A673 (cell line): ENCODE data around the gene COL4A6. TPM values are rescaled to one million over a fixed set of nuclear protein-coding genes. Genes with fewer than 3 reads are reported as not detected.
"Not testable (repeated sequence)": the region's sequence is repeated elsewhere in the genome, so short reads cannot be mapped to it uniquely, and the experiment has no call there.

Experiments used
- Bru-seq: library from RNA; stranded (reverse); fragments of 400-500 nt; gene quantifications from one replicate; lab custom pipeline; 2021; lab: Mats Ljungman, UMichigan
- BruChase-seq, 2 experiments: library from RNA; stranded (reverse); fragments of 400-500 nt; gene quantifications; one replicate each; lab custom pipeline; 2021; lab: Mats Ljungman, UMichigan
- BruUV-seq: library from RNA; stranded (reverse); fragments of 400-500 nt; replicated peaks from 2 replicates; lab custom pipeline; 2021; lab: Mats Ljungman, UMichigan
- CTCF ChIA-PET: fragments of 300-600 bp; sonication (Branson Sonifier 250); formaldehyde crosslinking; loops from one replicate; lab custom pipeline; 2022; ENCODE audit warnings: antibody characterized with exemption; lab: Charles Lee
- POLR2A ChIA-PET: fragments of 300-600 bp; sonication (Branson Sonifier 250); formaldehyde crosslinking; loops from one replicate; lab custom pipeline; 2022; ENCODE audit warnings: antibody characterized with exemption; ENCODE audit not compliant: low non-redundant PET; lab: Charles Lee
- DNase-seq: peaks from one replicate; pipeline ENCODE4 v3.0.0-alpha.2; 2015; ENCODE audit warnings: low spot score
- H3K27ac ChIP-seq: fragments of 200-600 bp; sonication (generic); 2 replicates; pipeline ENCODE4 v1.5.1; 2016; ENCODE audit warnings: mixed run types, low read depth, mild to moderate bottlenecking, mixed read lengths, antibody characterized with exemption, low read length; ENCODE audit not compliant: poor library complexity, severe bottlenecking
- H3K27me3 ChIP-seq: fragments of 200-600 bp; sonication (generic); replicated peaks from 2 replicates; pipeline ENCODE4 v1.6.1; 2017; ENCODE audit warnings: mixed run types, low read depth, mild to moderate bottlenecking, mixed read lengths, antibody characterized with exemption, low read length; ENCODE audit not compliant: insufficient read depth, poor library complexity
- H3K36me3 ChIP-seq: fragments of 200-600 bp; sonication (generic); 2 replicates; pipeline ENCODE4 v1.6.1; 2016; ENCODE audit warnings: mixed run types, mild to moderate bottlenecking, mixed read lengths, antibody characterized with exemption, low read length; ENCODE audit not compliant: insufficient read depth, poor library complexity, severe bottlenecking
- H3K4me1 ChIP-seq: fragments of 200-600 bp; sonication (generic); 2 replicates; pipeline ENCODE4 v1.6.1; 2017; ENCODE audit warnings: mixed run types, mild to moderate bottlenecking, mixed read lengths, antibody characterized with exemption, low read length; ENCODE audit not compliant: insufficient read depth, poor library complexity, severe bottlenecking
- H3K4me3 ChIP-seq: fragments of 200-600 bp; sonication (generic); 2 replicates; pipeline ENCODE4 v1.5.1; 2016; ENCODE audit warnings: low read depth, mixed run types, mild to moderate bottlenecking, mixed read lengths, low read length; ENCODE audit not compliant: poor library complexity, severe bottlenecking
- H3K9me3 ChIP-seq: fragments of 200-600 bp; sonication (generic); 2 replicates; pipeline ENCODE4 v1.6.1; 2016; ENCODE audit warnings: mixed run types, low read depth, mild to moderate bottlenecking, mixed read lengths, antibody characterized with exemption, low read length; ENCODE audit not compliant: poor library complexity, severe bottlenecking
- CTCF ChIP-seq: fragments of 300-800, 200-600 bp; sonication (generic); conservative IDR thresholded peaks from 2 replicates; pipeline ENCODE4 v1.5.1; 2017; ENCODE audit warnings: low read depth, mild to moderate bottlenecking, antibody characterized with exemption, low read length, moderate library complexity, mixed read lengths
- EZH2 ChIP-seq: fragments of 200-600 bp; sonication (generic); IDR thresholded peaks from 2 replicates; pipeline ENCODE4 v1.6.1; 2017; ENCODE audit warnings: borderline replicate concordance, low read depth, mild to moderate bottlenecking, mixed read lengths, antibody characterized with exemption, low read length; ENCODE audit not compliant: poor library complexity, severe bottlenecking
- intact Hi-C: fragments of 100-400 bp; cut with micrococcal nuclease; formaldehyde crosslinking; loops from one replicate; pipeline ENCODE4 v1.10.0; 2022; ENCODE audit not compliant: unreplicated experiment
- long read RNA-seq: library from polyadenylated mRNA; stranded (forward); transcript quantifications from one replicate; pipeline ENCODE4 v2.0.0, GENCODE V29; 2022
- total RNA-seq: library from RNA; stranded (reverse); gene quantifications from 2 replicates; pipeline ENCODE4 v1.2.3, GENCODE V29; 2021

The COL4A6 gene
- total RNA-seq (not detected in 2 replicates), Bru-seq, nascent RNA (percentile 1 among the genes with signal in this experiment), BruChase-seq, experiment 1, labeled RNA remaining after a 2-hour chase (percentile 3 among the genes with signal in this experiment), BruChase-seq, experiment 2, labeled RNA remaining after a 6-hour chase (percentile 1 among the genes with signal in this experiment)
- long read RNA-seq = 0 reads

- TF ChIP-seq EZH2 (no peak), CTCF (no peak)
- no peak for DNase-seq
- Histone ChIP-seq H3K4me1 (no peaks in the 10 kb centered on the region), H3K4me3 (no peak within 1 kb of the TSS), H3K27me3 (peaks cover 59% of the 10 kb centered on the region), H3K9me3 (no peaks in the 10 kb centered on the region), H3K27ac (no peak within 1 kb of the TSS), H3K36me3 (no peaks in the 10 kb centered on the region)
- intact Hi-C loops = no loop called here
- POLR2A ChIA-PET = no interaction called here
- CTCF ChIA-PET = no interaction called here
- no TSS peak for BruUV-seq
Observed at GRCh38 chrX:108438110-108438623, at the start of gene COL4A6. Gene COL4A6, minus strand, starts transcription at chrX:108438422. Its CDS starts 226 bp downstream, at chrX:108438196.

GRCh38 chrX:108485960-108486359 lies 47.7 kb upstream of the COL4A6 start:
- DNase-seq = no peak
- Histone ChIP-seq H3K4me3 (no peak overlapping the region), H3K27ac (no peak overlapping the region), H3K36me3 (no peaks in the 10 kb centered on the region), H3K9me3 (no peaks in the 10 kb centered on the region), H3K4me1 (no peaks in the 10 kb centered on the region), H3K27me3 (no peaks in the 10 kb centered on the region)
- BruUV-seq = no TSS peak
- ChIA-PET POLR2A (no interaction called here), CTCF (no interaction called here)
- TF ChIP-seq EZH2 = no peak
- no peak for TF ChIP-seq CTCF
- intact Hi-C loops = no loop called here

DNA sequence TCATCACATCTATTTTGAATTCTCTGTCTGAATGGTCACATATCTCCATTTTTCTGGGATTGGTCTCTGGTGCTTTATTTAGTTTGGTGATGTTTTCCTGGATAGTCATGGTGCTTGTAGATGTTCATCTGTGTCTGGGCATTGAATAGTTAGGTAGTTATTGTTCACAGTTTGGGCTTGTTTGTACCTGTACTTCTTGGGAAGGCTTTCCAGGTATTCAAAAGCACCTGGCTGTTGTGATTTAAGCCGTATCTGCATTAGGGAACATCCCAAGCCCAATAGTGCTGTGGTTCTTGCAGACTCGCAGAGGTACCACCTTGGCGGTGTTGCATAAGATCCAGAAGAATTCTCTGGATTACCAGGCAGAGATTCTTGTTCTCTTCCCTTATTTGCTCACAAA lies 46.0 kb upstream of the COL4A6 start:
- Histone ChIP-seq H3K9me3 (no peaks in the 10 kb centered on the region), H3K4me1 (no peaks in the 10 kb centered on the region), H3K27me3 (no peaks in the 10 kb centered on the region), H3K36me3 (no peaks in the 10 kb centered on the region), H3K4me3 (no peak overlapping the region), H3K27ac (no peak overlapping the region)
- POLR2A ChIA-PET = no interaction called here
- TF ChIP-seq EZH2 = no peak
- no peak for TF ChIP-seq CTCF
- no TSS peak for BruUV-seq
- no peak for DNase-seq
- intact Hi-C loops = no loop called here
- CTCF ChIA-PET = no interaction called here

- CTCF ChIA-PET, POLR2A ChIA-PET, H3K36me3 ChIP-seq, H3K27me3 ChIP-seq, H3K4me3 ChIP-seq, intact Hi-C loops, DNase-seq, H3K27ac ChIP-seq, BruUV-seq, H3K4me1 ChIP-seq, H3K9me3 ChIP-seq: not testable (repeated sequence)
Observed at GRCh38 chrX:108481528-108481927, 43.3 kb upstream of the COL4A6 start.
